GM21825 (cell line): ENCODE measurements around the gene SCUBE3.

Experiments
- ATAC-seq: cut with Tn5 transposase; IDR thresholded peaks from one replicate; pipeline ENCODE4 v1.9.1; 2021; ENCODE audit warnings: mild to moderate bottlenecking, moderate library complexity; ENCODE audit not compliant: unreplicated experiment

Gene SCUBE3

DNA sequence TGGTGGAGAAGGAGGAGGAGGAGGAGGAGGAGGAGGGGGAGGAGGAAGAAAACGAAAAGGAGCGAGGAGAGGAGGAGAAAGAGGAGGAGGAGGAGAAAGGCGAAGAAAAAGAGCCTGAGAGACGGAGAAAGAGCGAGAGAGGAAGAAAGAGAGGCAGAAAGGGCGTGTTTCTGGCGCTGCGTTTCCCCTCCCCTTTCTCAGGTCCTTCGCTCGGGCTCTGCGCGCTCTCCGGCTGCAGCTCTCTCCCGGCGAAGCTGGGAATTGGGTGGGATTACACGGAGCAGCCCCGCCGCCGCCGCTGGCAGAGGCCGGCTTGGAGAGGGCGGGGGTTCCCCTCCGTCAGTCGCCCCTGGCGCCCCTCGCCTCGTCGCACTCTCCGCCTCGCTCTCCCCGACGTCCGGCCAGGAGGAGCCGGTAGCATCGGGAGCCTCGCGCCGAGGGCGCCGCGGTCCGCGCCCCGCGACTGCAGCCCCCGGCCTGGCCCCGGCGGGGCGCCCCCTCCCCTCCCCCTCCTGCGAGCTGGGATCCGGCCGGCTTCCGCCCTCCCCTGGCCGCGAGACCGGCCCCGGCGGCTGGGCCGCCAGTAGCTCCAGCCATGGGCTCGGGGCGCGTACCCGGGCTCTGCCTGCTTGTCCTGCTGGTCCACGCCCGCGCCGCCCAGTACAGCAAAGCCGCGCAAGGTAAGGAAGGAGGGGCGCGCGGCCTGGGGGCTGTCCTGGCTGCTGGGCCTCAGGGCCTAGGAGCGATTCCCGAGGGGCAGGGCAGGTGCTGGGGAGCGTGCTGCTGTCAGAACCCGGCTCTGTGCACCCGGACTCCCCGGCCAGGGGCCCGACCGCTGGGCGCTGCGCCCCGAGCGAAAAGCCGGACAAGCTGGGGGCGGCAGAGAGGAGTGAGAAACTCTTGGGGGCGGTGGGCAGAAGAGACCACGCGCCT, at the start of gene SCUBE3:
SCUBE3 (plus strand) TSS at position 133 of the 933 bp plus-strand sequence; CDS start at position 596, 463 bp downstream.
- ATAC-seq: no peak

DNA sequence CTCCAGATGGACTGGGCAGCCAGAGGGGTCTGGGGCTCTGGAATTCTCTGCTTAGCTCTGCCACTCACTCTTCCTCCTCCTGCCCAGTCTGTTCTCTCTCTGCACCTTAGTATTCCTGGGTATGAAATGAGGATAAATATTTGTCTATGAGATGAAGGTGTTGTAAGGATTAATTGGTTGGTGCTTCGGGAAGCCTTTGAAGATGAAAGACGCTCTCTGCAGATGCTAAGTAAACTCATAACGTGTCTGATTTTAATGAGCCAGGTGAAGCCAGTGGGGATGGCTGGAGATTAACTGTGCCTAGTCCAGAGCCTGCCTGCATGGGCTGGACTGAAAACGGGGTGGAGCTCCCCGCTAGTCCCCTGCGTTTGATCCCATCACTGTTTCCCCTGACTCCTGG, 49.5 kb upstream of the SCUBE3 start:
- no peak for ATAC-seq

GRCh38 chr6:35164868-35165267, 48.9 kb upstream of the SCUBE3 start:
- ATAC-seq: no peak

- no peak for ATAC-seq
Observed at GRCh38 chr6:35165630-35166071, 48.1 kb upstream of the SCUBE3 start.

GRCh38 chr6:35166116-35166515, 47.6 kb upstream of the SCUBE3 start:
- ATAC-seq: no peak

DNA sequence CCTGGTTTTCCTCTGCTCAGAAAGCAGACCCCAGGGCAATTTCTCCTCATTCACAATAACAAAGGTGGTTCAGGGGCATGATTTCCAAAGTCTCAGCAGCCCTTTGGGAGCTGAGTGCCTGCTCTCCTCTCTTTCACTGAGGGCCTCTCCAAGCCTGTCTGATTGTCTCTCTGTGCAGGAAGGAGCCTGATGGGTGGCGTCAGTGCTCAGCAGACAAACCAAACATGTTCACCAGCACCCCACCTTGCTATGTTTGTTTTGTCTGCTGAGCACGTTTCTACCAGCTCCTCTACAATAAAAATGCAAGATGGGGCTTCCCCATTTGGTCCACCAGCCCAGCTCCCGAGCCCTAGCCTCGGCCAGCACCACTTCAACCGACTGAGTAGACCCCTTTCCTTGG, 47.2 kb upstream of the SCUBE3 start:
- ATAC-seq: no peak

- no peak for ATAC-seq
Observed at GRCh38 chr6:35167505-35167904, 46.3 kb upstream of the SCUBE3 start.

DNA sequence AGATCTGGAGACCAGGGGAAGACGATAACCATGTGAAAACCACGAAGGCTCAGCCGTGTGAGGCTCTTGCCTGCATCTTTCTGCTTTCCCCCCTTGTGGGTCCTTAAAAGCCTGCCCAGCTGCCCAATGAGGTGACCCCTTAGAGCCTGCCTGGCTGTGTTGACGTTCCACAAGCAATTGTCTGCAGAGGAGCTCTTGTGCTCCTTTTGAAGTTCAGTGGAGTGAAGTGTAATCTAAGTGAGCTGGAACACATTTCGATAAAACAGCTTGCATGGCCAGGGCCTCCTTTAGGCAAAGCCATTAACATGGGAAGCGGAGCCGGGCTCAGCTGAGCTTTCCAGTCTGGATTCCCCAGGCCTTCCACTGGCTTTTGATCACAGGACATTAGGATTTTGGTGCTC, 45.3 kb upstream of the SCUBE3 start:
- no peak for ATAC-seq

DNA sequence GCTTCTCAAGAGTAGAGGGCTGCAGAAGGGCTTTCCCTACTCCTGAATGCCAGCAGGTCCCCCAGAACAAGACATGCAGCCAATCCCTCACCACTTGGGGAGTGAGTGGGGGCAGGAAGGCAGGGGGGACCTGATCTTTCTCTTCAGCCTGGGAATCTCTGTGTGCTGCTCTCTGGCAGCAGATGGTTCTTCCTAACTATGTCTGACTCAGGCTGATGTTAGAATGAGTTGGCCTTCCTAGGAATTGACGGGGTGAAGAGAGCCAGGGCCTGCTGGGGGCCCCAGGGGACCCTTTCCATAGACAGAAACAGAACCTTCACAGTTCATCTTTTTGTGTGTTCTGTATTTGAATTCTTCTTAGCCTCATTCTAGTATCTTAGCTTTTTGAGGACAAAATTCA, 43.6 kb upstream of the SCUBE3 start:
- ATAC-seq: no peak

GRCh38 chr6:35170891-35171290, 42.9 kb upstream of the SCUBE3 start:
- no peak for ATAC-seq

DNA sequence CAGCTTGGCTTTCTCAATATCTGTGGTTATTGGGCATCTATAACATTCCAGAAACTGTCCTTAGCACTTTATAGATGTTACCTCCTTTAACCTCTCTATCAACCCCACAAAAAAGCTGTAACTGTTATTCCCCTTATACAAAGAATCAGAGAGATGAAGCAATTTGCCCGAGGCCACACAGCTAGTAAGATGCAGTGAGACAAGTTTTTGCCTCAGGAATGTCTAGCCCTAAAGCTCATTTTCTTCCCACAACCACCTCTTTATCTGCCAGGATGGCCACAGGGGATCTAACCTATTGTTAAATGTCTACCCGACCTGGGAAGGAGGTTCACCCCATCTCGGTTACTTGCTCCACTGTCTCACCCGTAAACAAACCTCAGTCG, 40.7 kb upstream of the SCUBE3 start:
- ATAC-seq: no peak

DNA sequence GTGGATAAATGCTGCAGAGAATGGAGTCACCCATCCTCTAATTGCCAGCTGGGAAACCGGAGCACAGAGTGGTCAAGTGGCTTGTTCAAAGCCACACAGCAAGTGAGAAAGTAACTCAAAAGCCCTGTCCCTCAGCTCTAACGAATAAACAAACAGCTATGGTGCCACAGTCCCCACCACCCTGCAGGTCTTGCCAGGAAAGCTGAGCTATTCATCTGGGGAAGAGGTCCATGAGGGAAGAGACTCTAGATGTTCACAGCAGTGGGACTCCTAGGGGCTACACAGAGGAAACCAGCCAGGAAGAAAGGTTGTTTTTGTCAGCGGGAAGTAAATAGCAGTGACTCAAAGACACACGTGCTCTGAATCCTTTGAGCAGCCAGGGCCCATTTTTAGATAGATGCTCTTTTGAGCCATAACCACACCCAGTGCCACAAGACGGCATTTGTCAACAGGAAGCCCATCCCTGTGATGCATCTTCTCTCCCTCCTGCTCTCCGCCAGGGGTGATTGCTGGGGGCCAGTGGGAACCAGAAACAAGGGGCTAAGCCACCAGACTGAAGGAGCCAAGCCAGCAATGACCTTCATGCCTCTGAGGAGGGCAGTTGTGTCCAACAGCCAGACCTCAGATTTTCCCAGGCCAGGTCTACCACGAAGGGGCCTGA, 40.2 kb upstream of the SCUBE3 start:
- no peak for ATAC-seq

GRCh38 chr6:35174088-35174434, 39.7 kb upstream of the SCUBE3 start:
- no peak for ATAC-seq

GRCh38 chr6:35174501-35174900, 39.3 kb upstream of the SCUBE3 start:
- no peak for ATAC-seq

- no peak for ATAC-seq
Observed at GRCh38 chr6:35176301-35177024, 37.3 kb upstream of the SCUBE3 start.

- ATAC-seq: no peak
Observed at GRCh38 chr6:35177157-35177556, 36.6 kb upstream of the SCUBE3 start.

GRCh38 chr6:35177596-35177995, 36.2 kb upstream of the SCUBE3 start:
- ATAC-seq: no peak

DNA sequence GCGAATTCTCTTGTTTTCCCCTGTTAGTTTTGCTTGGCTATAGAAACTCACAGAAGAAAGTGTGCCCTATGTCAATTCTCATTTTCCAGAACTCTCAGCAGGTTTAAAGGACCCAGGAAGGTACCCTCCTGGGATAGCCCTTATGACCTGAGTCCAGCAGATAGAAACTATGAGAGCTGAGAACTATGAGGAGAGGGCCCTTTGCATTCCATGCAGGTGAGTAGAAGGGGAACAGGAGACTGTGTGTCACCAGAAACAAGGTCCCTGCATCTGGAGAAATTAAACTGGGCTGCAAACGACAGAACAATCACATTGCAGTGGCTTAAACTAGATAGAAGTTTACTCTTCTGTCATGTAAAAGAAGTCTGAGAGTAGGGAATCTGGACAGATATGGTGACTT, 35.7 kb upstream of the SCUBE3 start:
- ATAC-seq: no peak

- no peak for ATAC-seq
Observed at GRCh38 chr6:35178932-35179832, 34.6 kb upstream of the SCUBE3 start.

- ATAC-seq: no peak
Observed at GRCh38 chr6:35179901-35180535, 33.7 kb upstream of the SCUBE3 start.
